AG09319 (cell line): ENCODE results near the gene LILRA5.
A peak's percentile ranks its signal among the peaks of the same experiment; 100 is the strongest.
"Not testable (repeated sequence)": the region's sequence is repeated elsewhere in the genome, so short reads cannot be mapped to it uniquely, and the experiment has no call there.

ENCODE experiments used
- DNase-seq: peaks from one replicate; pipeline ENCODE4 v3.0.0-alpha.2; 2010; ENCODE audit warnings: low read depth; ENCODE audit errors: extremely low read depth
- CTCF ChIP-seq: IDR thresholded peaks from 2 replicates; pipeline ENCODE4 v1.5.1; 2011; ENCODE audit warnings: low read depth, mild to moderate bottlenecking, inconsistent platforms, low read length, moderate library complexity

LILRA5 gene

GRCh38 chr19:54273821-54274220 lies 39.1 kb downstream of the LILRA5 start:
- TF ChIP-seq CTCF = no peak

GRCh38 chr19:54272181-54272580 lies 40.8 kb downstream of the LILRA5 start:
- not testable (repeated sequence) for DNase-seq

More at GRCh38 chr19:54273821-54274220, 39.1 kb downstream of the LILRA5 start:
- no peak for DNase-seq

- not testable (repeated sequence) for DNase-seq
These were observed 41.4 kb downstream of the LILRA5 start for GRCh38 chr19:54271587-54271986.

GRCh38 chr19:54271106-54271505 lies 41.9 kb downstream of the LILRA5 start:
- DNase-seq = no peak
- TF ChIP-seq CTCF = no peak

DNA sequence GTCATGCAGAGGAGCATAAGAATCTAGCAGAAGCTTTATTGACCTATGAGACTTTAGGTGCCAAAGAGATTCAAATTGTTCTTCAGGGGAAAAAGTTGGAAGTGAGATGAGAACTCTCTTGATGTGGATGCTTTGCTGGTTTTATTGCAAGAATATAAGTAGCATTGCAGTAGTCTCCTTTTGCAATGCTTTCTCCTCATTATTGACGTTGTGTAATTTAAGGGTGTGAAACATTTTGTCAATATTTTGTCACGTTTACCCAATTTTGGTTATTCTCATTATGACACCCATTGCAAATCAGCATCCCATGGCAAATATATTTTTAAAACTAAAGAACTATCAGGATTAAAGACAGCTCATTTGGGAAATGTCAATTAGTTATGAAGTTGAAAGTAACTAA lies 44.0 kb downstream of the LILRA5 start:
- TF ChIP-seq CTCF = no peak

DNA sequence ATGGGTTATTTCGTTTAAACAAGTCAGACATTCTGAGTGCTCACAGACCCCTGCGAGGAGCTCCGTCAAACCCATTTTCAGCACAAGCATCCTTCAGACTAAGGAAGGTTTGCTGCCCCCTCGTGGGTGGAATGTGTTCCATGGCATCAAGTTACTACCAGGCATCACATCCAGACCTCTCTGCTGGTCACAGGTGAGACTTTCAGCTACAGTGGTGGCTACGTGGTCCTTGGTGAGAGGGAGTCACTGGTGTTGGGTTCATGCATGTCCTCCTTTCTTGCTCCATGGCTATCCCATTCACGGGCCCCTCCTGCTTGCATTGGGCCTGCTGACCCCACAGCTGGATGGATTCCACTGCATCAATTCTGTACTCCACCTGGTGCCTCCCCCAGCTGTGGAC lies 46.8 kb downstream of the LILRA5 start:
- peak; percentile 11 for DNase-seq
- peak; percentile 50 for TF ChIP-seq CTCF

More for the DNA sequence above, 44.0 kb downstream of the LILRA5 start:
- no peak for DNase-seq

GRCh38 chr19:54262470-54262869 lies 50.5 kb downstream of the LILRA5 start:
- DNase-seq = no peak
- no peak for TF ChIP-seq CTCF

DNA sequence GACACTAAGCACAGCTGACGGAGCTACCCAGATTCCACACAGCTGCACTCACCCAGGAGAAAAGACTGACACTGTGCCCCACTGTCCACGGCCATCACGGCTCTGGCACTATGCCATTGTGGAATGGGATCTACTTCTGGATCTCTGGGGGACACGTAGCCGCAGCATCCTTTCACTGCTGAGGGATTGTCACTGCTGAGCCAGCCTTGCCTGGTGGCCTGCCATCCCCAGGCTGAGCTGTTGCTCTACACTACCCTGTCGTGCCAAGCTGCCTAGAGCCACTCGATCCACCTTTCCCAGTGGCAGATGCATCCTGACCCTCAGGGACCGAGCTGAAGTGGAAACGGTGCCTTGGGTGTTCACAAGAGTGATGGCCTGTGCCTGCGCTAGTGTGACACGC lies 50.9 kb downstream of the LILRA5 start:
- no peak for TF ChIP-seq CTCF
- DNase-seq = no peak

- no peak for DNase-seq
- no peak for TF ChIP-seq CTCF
These were observed 55.9 kb downstream of the LILRA5 start, which contains the start of gene LILRB5 for GRCh38 chr19:54257116-54257480. Gene LILRB5 (minus strand): TSS chr19:54257273. CDS start chr19:54257193, 80 bp downstream.
